NB4 (cell line): ENCODE results near the gene TMEM88.

ENCODE experiments used
- DNase-seq: peaks from one replicate; pipeline ENCODE4 v3.0.0; 2010; ENCODE audit warnings: low read depth
- H3K4me3 ChIP-seq: one replicate; pipeline ENCODE4 v1.5.1; 2011; ENCODE audit warnings: mild to moderate bottlenecking, low read depth, low read length, moderate library complexity
- MYC ChIP-seq: IDR thresholded peaks from 2 replicates; pipeline ENCODE4 v1.6.1; 2011; ENCODE audit warnings: low read depth, low read length
- POLR2A ChIP-seq: IDR thresholded peaks from 2 replicates; pipeline ENCODE4 v1.6.1; 2011; ENCODE audit warnings: mild to moderate bottlenecking; ENCODE audit not compliant: insufficient read length; ENCODE audit errors: extremely low read depth
- TF ChIP-seq, protein P1 (sequence below): IDR thresholded peaks from 2 replicates; pipeline ENCODE4 v1.6.1; 2011; ENCODE audit warnings: low read depth, low read length
- TF ChIP-seq, protein P2 (sequence below): IDR thresholded peaks from one replicate; pipeline ENCODE4 v1.5.1; 2012; ENCODE audit warnings: low read depth, low read length

The TMEM88 gene

DNA sequence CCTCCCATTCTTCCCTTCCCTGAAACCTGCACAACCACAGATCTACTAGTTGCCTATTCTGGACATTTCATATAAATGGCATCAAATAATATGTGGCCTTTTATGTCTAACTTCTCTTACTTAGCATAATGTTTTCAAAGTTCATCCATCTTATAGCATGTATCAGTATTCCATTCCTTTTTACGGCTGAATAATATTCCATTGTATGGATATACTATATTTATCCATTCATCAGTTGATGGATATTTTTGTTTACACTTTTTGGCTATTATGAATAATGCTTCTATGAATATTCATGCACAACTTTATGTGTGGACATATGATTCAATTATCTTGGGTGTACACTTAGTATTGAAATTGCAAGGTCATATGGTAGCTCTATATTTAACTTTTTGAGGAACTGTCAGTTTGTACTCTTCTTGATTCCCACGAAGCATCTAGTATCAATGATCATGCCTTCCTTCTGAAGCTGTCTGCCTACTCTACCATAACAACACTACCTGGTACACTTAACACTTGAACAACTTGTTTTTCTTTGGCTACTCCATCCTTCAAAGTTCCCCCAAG lies 21.0 kb downstream of the TMEM88 start:
- no peak for DNase-seq
- TF ChIP-seq, protein P1, sequence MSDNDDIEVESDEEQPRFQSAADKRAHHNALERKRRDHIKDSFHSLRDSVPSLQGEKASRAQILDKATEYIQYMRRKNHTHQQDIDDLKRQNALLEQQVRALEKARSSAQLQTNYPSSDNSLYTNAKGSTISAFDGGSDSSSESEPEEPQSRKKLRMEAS, result no peak
- TF ChIP-seq MYC (no peak), POLR2A (no peak)
- TF ChIP-seq, protein P2, sequence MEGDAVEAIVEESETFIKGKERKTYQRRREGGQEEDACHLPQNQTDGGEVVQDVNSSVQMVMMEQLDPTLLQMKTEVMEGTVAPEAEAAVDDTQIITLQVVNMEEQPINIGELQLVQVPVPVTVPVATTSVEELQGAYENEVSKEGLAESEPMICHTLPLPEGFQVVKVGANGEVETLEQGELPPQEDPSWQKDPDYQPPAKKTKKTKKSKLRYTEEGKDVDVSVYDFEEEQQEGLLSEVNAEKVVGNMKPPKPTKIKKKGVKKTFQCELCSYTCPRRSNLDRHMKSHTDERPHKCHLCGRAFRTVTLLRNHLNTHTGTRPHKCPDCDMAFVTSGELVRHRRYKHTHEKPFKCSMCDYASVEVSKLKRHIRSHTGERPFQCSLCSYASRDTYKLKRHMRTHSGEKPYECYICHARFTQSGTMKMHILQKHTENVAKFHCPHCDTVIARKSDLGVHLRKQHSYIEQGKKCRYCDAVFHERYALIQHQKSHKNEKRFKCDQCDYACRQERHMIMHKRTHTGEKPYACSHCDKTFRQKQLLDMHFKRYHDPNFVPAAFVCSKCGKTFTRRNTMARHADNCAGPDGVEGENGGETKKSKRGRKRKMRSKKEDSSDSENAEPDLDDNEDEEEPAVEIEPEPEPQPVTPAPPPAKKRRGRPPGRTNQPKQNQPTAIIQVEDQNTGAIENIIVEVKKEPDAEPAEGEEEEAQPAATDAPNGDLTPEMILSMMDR, result no peak
- no peak overlapping the region for H3K4me3 ChIP-seq

DNA sequence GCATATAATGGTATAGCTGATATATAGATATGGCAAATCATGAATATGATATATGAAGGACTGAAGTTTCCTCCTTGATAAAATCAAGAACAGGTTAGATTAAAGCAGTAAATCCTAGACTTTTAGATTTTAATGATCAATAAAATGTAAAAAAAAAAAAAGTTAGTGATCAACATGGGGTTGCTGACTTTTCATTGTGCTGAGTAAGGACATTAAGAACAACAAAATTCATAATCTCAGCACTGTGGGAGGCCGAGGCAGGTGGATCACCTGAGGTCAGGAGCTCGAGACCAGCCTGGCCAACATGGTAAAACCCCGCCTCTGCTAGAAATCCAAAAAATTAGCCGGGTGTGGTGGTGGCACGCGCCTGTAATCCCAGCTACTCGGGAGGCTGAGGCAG lies 23.4 kb downstream of the TMEM88 start:
- TF ChIP-seq POLR2A, result no peak
- TF ChIP-seq, protein P2, result no peak
- no peak for TF ChIP-seq MYC
- TF ChIP-seq, protein P1, result no peak
- no peak overlapping the region for H3K4me3 ChIP-seq
- no peak for DNase-seq

DNA sequence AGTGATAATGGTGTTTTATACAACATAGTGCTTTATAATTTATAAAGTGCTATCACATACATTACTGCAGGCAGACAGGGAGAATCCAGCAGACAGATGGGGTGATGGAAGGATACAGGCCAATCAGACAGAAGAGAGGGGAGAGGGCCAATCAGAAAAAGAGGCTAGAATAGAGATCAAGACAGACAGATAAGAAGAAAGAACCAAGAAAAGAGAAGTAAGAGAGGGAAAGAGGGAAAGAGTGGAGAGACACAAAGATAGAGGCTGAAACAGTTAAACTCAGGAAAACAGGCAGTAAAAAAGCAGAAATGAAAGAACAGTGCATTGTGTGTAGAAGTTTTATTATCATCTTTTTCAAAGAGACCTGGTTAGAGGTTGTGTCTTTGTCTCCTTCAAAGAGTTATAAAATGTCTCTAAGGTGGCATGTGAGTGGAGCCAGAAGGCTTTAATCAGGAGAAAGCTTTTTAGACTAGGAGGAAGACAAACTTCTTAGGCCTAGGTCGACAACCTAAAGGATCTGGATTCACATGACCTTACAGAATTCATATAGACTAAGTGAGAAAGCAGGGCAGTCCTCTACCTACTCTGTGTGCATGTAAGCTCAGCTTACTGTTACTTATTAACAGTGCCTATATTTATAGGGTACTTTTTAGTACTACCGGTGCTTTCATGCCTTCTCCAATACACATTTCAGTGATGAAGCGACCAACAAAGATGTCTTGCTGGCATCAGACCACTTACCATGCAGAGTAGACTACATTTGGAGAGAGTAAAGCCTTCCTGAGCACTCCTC lies 25.4 kb downstream of the TMEM88 start:
- TF ChIP-seq, protein P1, result no peak
- no peak for TF ChIP-seq MYC
- TF ChIP-seq, protein P2, result no peak
- no peak overlapping the region for H3K4me3 ChIP-seq
- no peak for DNase-seq

DNA sequence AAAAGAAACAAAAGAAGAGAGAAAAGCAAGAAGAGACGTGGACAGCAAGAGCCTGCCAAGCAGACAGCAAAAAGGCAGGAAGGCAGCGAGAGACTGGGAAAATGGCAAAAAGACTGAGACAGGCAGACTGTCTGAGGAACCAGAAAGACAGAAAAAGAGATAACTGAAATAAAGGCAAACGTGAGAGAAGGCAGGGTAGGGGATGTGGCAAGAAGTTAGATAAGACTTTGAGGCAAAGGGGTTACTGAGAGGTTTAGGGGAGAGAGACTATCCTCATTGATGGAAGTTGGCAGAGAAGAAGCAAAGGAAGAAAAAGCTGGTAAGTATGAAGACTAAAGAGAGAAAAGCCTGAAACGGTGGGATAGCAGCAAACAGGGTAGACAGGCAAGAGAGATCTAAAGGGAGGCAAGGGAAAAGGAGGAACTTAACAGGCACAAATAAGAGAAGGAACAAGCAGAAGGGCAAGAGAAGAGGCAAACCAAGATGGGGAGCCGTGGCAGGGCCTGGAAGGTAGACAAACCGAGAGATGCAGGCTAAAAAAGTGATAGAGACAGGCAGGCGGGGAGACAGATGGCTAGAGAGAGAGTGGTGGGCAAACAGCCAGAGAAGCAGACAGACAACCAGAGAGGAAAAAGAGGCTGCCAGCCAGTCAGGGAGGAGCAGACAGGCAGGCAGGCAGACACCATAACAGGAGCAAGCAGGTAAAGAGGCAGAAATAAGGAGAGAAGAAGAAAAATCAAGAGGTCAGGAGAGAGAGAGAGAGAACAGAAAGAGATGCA lies 26.6 kb downstream of the TMEM88 start:
- no peak overlapping the region for H3K4me3 ChIP-seq
- DNase-seq, result no peak
- no peak for TF ChIP-seq POLR2A
- TF ChIP-seq, protein P1, result no peak
- TF ChIP-seq MYC, result no peak
- TF ChIP-seq, protein P2, result no peak

DNA sequence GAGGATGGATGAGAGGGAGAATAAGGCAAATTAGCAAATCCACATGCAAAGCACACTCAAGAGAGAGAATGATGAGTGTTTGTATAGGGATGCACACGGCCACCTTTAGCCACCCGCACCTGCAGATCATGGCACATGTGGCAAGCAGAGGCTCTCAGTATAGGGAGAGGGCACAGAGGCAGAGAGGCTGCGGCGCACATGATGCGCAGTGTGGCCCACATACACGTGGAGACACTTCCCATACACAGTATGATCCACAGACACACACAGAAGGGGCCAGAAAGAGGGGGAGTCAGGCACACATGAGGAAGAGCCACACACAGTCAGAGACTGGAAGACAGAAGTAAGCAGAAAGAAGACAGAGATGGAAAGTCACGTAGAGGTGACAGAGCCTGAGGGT lies 27.2 kb downstream of the TMEM88 start:
- TF ChIP-seq, protein P1, result no peak
- no peak for DNase-seq
- H3K4me3 ChIP-seq, result no peak overlapping the region

DNA sequence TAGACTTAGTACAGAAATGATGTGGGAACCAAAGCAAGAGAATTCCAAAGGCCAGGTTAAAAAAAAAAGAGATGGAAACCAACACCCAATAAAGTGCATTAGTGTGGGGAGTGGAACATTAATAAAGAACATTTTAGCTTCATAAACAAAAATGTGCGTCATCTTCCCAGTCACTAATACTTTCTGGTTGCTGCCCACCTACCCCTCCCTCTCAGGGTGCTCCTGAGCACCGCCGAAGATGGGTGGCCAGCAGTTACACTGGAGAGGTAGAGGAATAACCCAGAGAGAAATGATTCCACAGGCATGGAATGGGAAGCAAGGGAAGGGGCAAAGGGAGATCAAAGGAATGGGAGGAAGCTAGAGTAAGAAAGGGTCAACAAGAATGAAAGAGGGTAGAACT lies 27.8 kb downstream of the TMEM88 start:
- no peak overlapping the region for H3K4me3 ChIP-seq
- DNase-seq, result no peak
- TF ChIP-seq, protein P2, result no peak
- TF ChIP-seq POLR2A, result no peak
- TF ChIP-seq, protein P1, result no peak
